GM23248 (cell line): ENCODE measurements around the gene NCBP1. TPM values are rescaled to one million over a fixed set of nuclear protein-coding genes. Genes with fewer than 3 reads are reported as not detected.

Experiments
- DNase-seq: peaks from one replicate; pipeline ENCODE4 v3.0.0-alpha.2; 2015
- H2AFZ ChIP-seq: fragments of 200-600 bp; sonication (generic); 2 replicates; pipeline ENCODE4 v1.6.1; 2016; ENCODE audit warnings: antibody characterized with exemption
- H3F3A ChIP-seq: fragments of 200-600 bp; sonication (generic); 2 replicates; pipeline ENCODE4 v1.6.1; 2016; ENCODE audit warnings: mild to moderate bottlenecking, antibody characterized with exemption, mixed run types; ENCODE audit not compliant: insufficient read depth
- H3K27ac ChIP-seq: fragments of 200-600 bp; sonication (generic); 2 replicates; pipeline ENCODE4 v1.5.1; 2016; ENCODE audit warnings: mild to moderate bottlenecking
- H3K27me3 ChIP-seq: fragments of 200-600 bp; sonication (generic); replicated peaks from 2 replicates; pipeline ENCODE4 v1.6.1; 2016; ENCODE audit warnings: mild to moderate bottlenecking; ENCODE audit not compliant: insufficient read depth
- H3K36me3 ChIP-seq: fragments of 200-600 bp; sonication (generic); 2 replicates; pipeline ENCODE4 v1.6.1; 2016; ENCODE audit warnings: low read depth, mild to moderate bottlenecking
- H3K4me1 ChIP-seq: fragments of 200-600 bp; sonication (generic); 2 replicates; pipeline ENCODE4 v1.6.1; 2016; ENCODE audit warnings: mild to moderate bottlenecking; ENCODE audit not compliant: insufficient read depth
- H3K4me2 ChIP-seq: fragments of 200-600 bp; sonication (generic); one replicate; pipeline ENCODE4 v1.6.1; 2016; ENCODE audit warnings: mild to moderate bottlenecking; ENCODE audit not compliant: unreplicated experiment
- H3K4me3 ChIP-seq: fragments of 200-600 bp; sonication (generic); 2 replicates; pipeline ENCODE4 v1.5.1; 2016; ENCODE audit warnings: mild to moderate bottlenecking
- H3K79me2 ChIP-seq: fragments of 200-600 bp; sonication (generic); 2 replicates; pipeline ENCODE4 v1.6.1; 2016; ENCODE audit warnings: mild to moderate bottlenecking; ENCODE audit not compliant: insufficient read depth
- H3K9ac ChIP-seq: fragments of 200-600 bp; sonication (generic); 2 replicates; pipeline ENCODE4 v1.6.1; 2016; ENCODE audit warnings: mild to moderate bottlenecking
- H3K9me2 ChIP-seq: fragments of 200-600 bp; sonication (generic); 2 replicates; pipeline ENCODE4 v1.6.1; 2016; ENCODE audit warnings: mixed run types, mild to moderate bottlenecking, moderate library complexity; ENCODE audit not compliant: insufficient read depth
- H3K9me3 ChIP-seq: fragments of 200-600 bp; sonication (generic); one replicate; pipeline ENCODE4 v1.6.1; 2017; ENCODE audit warnings: low read depth
- H4K20me1 ChIP-seq: fragments of 200-600 bp; sonication (generic); 2 replicates; pipeline ENCODE4 v1.6.0; 2016; ENCODE audit not compliant: insufficient read depth
- EZH2 ChIP-seq: fragments of 200-600 bp; sonication (generic); IDR thresholded peaks from 2 replicates; pipeline ENCODE4 v1.6.1; 2018; ENCODE audit warnings: antibody characterized with exemption, mild to moderate bottlenecking; ENCODE audit not compliant: insufficient read depth, poor library complexity, severe bottlenecking
- EZH2phosphoT487 ChIP-seq: fragments of 200-600 bp; sonication (generic); IDR thresholded peaks from 2 replicates; pipeline ENCODE4 v1.6.1; 2018; ENCODE audit warnings: antibody characterized with exemption, moderate library complexity, mild to moderate bottlenecking, low read depth; ENCODE audit not compliant: insufficient read depth
- WGBS, 2 experiments: methylation state at CpG; one replicate each; pipeline ENCODE4 v1.1.6; 2015 to 2017; ENCODE audit warnings: low lambda C conversion rate in 2 of 2, low coverage in 1 of 2; ENCODE audit errors: missing lambda C conversion rate in 2 of 2; 5-methylcytosine and 5-hydroxymethylcytosine counted together
- in situ Hi-C: fragments of 300-500 bp; cut with MboI; formaldehyde crosslinking; loops from 2 replicates; pipeline ENCODE4 v1.15.0; 2020
- polyA plus RNA-seq: library from polyadenylated mRNA; unstranded; fragments of >200 nt; fragmentation: Nextera tagmentation; extraction: Ambion mirVana; gene quantifications from 2 replicates; pipeline ENCODE4 v1.2.1, GENCODE V29; 2016
- total RNA-seq: library from RNA; depleted of rRNA; stranded (reverse); fragments of >200 nt; shearing (Covaris generic); gene quantifications from 2 replicates; pipeline ENCODE4 v1.2.3, GENCODE V29; 2014

The NCBP1 gene
- total and polyA plus RNA-seq, 2 experiments from 2014 or later: 28.1 to 31.8 TPM

DNA sequence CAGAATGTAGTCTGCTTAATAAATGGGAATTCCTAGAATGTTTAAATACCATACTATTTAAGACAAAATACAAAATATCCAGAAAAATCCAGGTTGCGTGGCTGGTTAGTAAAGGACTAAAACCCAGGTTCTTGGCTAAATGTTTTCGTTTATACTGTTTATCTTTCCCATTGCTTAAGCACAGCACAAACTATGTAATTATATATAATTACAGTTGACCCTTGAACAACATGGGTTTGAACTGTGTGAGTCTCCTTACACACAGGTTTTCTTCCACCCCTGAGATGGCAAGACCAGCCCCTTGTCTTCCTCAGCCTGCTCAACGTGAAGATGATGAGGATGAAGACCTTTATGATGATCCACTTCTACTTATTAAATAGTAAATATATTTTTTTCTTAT is 38.8 kb downstream of the NCBP1 start:
- peaks cover 4% of the 10 kb centered on the region; the same call in 1 of the 2 replicates for H3K79me2 ChIP-seq
- H3K4me2 ChIP-seq: no peak overlapping the region
- H3K9ac ChIP-seq: no peak overlapping the region
- H4K20me1 ChIP-seq: no peaks in the 10 kb centered on the region
- no peak overlapping the region for H2AFZ ChIP-seq
- TF ChIP-seq EZH2: no peak
- no peak for TF ChIP-seq EZH2phosphoT487
- no peaks in the 10 kb centered on the region for H3K9me3 ChIP-seq
- no peak for DNase-seq
- H3K4me3 ChIP-seq: no peak overlapping the region
- H3K9me2 ChIP-seq: no peaks in the 10 kb centered on the region
- in situ Hi-C loops: no loop called here
- H3K36me3 ChIP-seq: peaks cover 92% of the 10 kb centered on the region
- 93 to 97% methylated on average over 3 of the region's 3 CpGs for WGBS, 2 experiments
- no peak overlapping the region for H3K27ac ChIP-seq
- H3F3A ChIP-seq: peaks cover 33% of the 10 kb centered on the region
- no peaks in the 10 kb centered on the region for H3K4me1 ChIP-seq
- H3K27me3 ChIP-seq: no peaks in the 10 kb centered on the region

DNA sequence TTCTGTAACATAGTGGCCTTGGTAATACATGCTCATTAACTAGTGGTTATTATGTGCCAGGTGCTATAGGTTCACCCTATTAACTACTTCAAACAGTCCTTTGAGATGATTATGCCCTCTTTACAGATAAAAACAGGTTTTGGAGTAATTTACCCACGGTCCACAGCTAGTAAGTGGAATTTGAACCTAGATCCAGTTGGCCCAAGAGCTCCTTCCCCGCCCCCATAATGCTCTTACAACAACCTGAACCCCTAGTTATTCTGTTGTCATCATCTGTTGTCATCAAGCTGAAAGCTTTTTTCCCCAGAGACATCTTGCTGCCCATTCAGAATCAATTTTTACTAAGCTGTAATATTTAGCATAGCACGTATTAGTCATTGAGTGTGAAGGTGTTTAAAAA is 40.3 kb downstream of the NCBP1 start:
- 93 to 96% methylated on average over 3 of the region's 3 CpGs for WGBS, 2 experiments
- Histone ChIP-seq H4K20me1 (no peaks in the 10 kb centered on the region), H3K4me3 (no peak overlapping the region), H2AFZ (no peak overlapping the region), H3K4me1 (no peaks in the 10 kb centered on the region), H3K27me3 (no peaks in the 10 kb centered on the region), H3F3A (peaks cover 32% of the 10 kb centered on the region), H3K9me2 (no peaks in the 10 kb centered on the region), H3K4me2 (no peak overlapping the region), H3K36me3 (peaks cover 86% of the 10 kb centered on the region), H3K9ac (no peak overlapping the region), H3K27ac (no peak overlapping the region), H3K79me2 (peaks cover 4% of the 10 kb centered on the region; the same call in 1 of the 2 replicates), H3K9me3 (no peaks in the 10 kb centered on the region)
- in situ Hi-C loops: no loop called here
- DNase-seq: no peak
- TF ChIP-seq EZH2phosphoT487 (no peak), EZH2 (no peak)

DNA sequence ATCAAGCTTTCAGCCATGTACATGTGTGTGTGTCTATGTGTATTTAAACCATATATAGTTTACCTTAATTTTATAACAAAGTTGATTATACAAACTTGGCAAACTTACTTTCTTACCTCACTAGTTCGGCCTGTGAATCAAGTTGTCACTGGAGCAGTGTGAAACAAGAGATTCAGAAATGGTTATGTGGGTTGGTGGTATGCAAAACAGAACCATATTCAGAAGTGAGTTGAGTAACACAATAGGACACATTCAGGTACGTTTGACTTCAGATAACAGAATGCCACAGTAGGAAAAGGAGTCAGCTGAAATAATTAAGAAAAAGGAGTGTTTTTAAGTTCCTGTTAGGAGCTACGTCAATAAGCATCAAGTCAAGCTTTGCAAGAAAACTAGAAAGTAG is 42.0 kb downstream of the NCBP1 start:
- 97% methylated on average over 3 of the region's 3 CpGs for WGBS, 2 experiments

GRCh38 chr9:97682242-97682641 is 48.6 kb downstream of the NCBP1 start:
- no peaks in the 10 kb centered on the region for H3K9me2 ChIP-seq
- DNase-seq: no peak
- H3F3A ChIP-seq: peaks cover 17% of the 10 kb centered on the region
- H3K4me2 ChIP-seq: no peak overlapping the region
- H2AFZ ChIP-seq: no peak overlapping the region
- H3K79me2 ChIP-seq: no peaks in the 10 kb centered on the region; the same call in 1 of the 2 replicates
- no peak overlapping the region for H3K4me3 ChIP-seq
- H3K9ac ChIP-seq: no peak overlapping the region
- H3K36me3 ChIP-seq: peaks cover 61% of the 10 kb centered on the region
- TF ChIP-seq EZH2 (no peak), EZH2phosphoT487 (no peak)
- in situ Hi-C loops: no loop called here
- no peak overlapping the region for H3K27ac ChIP-seq
- 96 to 100% methylated on average over 1 of the region's 1 CpG for whole genome bisulfite sequencing, 2 experiments
- no peaks in the 10 kb centered on the region for H4K20me1 ChIP-seq
- no peaks in the 10 kb centered on the region for H3K9me3 ChIP-seq
- no peaks in the 10 kb centered on the region for H3K27me3 ChIP-seq
- H3K4me1 ChIP-seq: no peaks in the 10 kb centered on the region

More for the DNA sequence above, 42.0 kb downstream of the NCBP1 start:
- Histone ChIP-seq H3K9me3 (no peaks in the 10 kb centered on the region), H3F3A (peaks cover 24% of the 10 kb centered on the region), H3K4me3 (no peak overlapping the region), H4K20me1 (no peaks in the 10 kb centered on the region), H3K27ac (no peak overlapping the region), H2AFZ (no peak overlapping the region), H3K79me2 (peaks cover 4% of the 10 kb centered on the region; the same call in 1 of the 2 replicates), H3K36me3 (peaks cover 81% of the 10 kb centered on the region), H3K27me3 (no peaks in the 10 kb centered on the region), H3K4me1 (no peaks in the 10 kb centered on the region), H3K9ac (no peak overlapping the region), H3K4me2 (no peak overlapping the region), H3K9me2 (no peaks in the 10 kb centered on the region)
- DNase-seq: no peak
- in situ Hi-C loops: no loop called here
- TF ChIP-seq EZH2phosphoT487 (no peak), EZH2 (no peak)

- Histone ChIP-seq H3K9me2 (no peaks in the 10 kb centered on the region), H3K4me3 (no peak overlapping the region), H3K9ac (no peak overlapping the region), H3K9me3 (no peaks in the 10 kb centered on the region), H3K27me3 (no peaks in the 10 kb centered on the region), H3K27ac (no peak overlapping the region), H3K4me2 (no peak overlapping the region), H2AFZ (no peak overlapping the region), H3K79me2 (peaks cover 10% of the 10 kb centered on the region), H3F3A (peaks cover 10% of the 10 kb centered on the region), H3K36me3 (peaks cover 35% of the 10 kb centered on the region), H4K20me1 (no peaks in the 10 kb centered on the region), H3K4me1 (peaks cover 9% of the 10 kb centered on the region)
- in situ Hi-C loops: no loop called here
- TF ChIP-seq EZH2phosphoT487 (no peak), EZH2 (no peak)
- 100% methylated on average over 1 of the region's 1 CpG for WGBS, 2 experiments
- no peak for DNase-seq
Observed at GRCh38 chr9:97688654-97689053, 55.0 kb downstream of the NCBP1 start.
